Lung microvascular endothelial cell (primary cell): Measurements from ENCODE around the gene ARHGEF10L. TPM values are rescaled to one million over a fixed set of nuclear protein-coding genes. Genes with fewer than 3 reads are reported as not detected.

Source experiments
- DNase-seq, 2 donors: peaks; one replicate each; pipeline versions ENCODE4 v3.0.0 to v3.0.0-alpha.2; 2010; ENCODE audit warnings: low read depth in 2 of 2
- total RNA-seq: library from RNA; depleted of rRNA; stranded (reverse); fragments of >200 nt; gene quantifications from 2 replicates; pipeline ENCODE4 v1.2.1, GENCODE V29; 2014

The ARHGEF10L gene
- total RNA-seq, 1 donor from 2014 or later: 0.20 TPM

DNA sequence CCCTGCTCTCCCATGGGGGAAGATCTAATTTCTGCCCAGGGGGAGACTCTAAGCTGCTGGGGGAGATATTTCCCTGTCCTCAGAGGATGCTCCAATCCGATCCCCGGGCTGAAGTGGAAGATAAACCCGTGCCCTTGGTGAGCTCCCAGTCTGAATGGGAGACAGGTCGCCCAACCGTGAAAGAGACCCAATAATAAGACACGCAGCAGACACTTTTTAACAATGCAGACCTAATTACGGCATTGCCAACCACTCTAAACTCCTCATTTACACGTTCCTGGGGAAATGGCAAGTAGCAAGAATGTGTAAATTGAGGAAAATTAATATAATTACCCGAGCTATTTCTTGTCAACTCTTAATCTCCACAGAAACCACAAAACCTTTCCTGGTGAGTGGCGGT lies 166.9 kb downstream of the ARHGEF10L start:
- DNase-seq: no peak

DNA sequence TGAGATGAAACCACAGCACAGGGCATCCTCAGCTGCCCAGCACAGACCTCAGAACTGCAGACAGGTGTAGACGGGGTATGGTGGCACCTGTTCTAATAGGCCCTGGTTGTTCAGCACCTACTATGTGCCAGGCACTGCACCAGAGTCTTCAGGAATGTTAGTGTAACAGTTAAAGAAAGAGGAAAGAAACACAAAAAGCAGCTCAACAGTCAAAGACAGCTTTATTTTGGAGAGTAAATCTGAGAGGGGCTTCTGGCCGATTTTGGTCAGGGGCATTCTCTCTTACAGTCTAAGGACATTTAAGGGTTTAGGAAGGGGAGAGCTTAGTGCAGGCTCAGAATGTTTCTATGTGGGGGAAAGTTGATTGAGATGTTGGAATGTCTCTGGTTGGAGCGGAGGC lies 170.5 kb downstream of the ARHGEF10L start:
- no peak for DNase-seq

DNA sequence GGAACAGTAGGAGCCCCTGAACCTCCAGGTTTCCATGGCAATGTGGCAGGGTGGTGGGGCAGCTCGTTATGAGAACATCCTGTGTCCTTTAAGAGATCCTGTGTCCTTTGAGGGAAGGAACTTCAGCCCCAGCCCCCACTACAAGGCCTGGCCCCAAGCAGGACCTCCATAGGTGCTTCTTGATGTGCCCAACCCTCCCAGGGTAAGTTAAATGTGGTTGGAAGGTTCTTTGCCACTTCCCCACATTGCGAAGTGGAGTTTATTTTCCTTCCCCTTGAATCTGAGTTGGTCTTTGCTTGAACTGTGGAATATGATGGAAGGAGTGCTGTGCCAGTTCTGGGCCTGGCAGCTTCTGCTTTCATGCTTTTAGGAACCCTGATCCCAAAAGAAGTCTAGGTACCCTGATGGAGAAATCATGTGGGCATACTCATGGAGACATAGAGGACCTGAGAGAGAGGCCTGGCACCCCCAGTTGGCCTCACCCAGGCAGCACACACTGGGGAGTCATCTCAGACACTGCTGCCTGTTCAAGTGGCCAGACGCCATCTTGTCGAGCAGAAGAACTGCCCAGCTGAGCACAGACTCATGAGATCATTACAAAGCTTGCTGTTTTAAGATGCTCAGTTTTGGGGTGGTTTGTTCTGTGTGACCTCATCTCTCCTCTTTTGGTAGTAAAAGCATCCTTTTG lies 171.5 kb downstream of the ARHGEF10L start:
- DNase-seq: no peak

GRCh38 chr1:17711577-17711910 lies 172.0 kb downstream of the ARHGEF10L start:
- DNase-seq: no peak

- no peak for DNase-seq
Observed at GRCh38 chr1:17711941-17712340, 172.4 kb downstream of the ARHGEF10L start.

DNA sequence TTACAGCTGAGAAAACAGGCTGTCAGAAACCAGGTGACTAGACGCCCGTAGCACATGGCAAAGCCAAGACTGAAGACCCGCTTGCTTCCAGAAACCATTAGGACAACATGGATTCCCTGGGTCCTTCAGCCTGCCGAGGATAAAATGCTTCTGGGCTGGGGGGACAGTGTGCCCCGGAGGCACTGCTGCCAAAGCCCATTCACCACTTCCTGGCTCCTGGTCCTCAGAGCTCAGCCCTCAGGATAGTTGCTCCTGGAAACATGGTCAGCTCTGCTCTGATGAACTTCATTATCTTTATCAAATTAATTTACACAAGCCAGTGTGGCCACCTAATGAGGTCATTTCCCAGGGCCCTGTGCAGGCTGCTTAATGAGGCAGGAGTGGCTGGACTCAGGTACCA lies 174.5 kb downstream of the ARHGEF10L start:
- DNase-seq: no peak

DNA sequence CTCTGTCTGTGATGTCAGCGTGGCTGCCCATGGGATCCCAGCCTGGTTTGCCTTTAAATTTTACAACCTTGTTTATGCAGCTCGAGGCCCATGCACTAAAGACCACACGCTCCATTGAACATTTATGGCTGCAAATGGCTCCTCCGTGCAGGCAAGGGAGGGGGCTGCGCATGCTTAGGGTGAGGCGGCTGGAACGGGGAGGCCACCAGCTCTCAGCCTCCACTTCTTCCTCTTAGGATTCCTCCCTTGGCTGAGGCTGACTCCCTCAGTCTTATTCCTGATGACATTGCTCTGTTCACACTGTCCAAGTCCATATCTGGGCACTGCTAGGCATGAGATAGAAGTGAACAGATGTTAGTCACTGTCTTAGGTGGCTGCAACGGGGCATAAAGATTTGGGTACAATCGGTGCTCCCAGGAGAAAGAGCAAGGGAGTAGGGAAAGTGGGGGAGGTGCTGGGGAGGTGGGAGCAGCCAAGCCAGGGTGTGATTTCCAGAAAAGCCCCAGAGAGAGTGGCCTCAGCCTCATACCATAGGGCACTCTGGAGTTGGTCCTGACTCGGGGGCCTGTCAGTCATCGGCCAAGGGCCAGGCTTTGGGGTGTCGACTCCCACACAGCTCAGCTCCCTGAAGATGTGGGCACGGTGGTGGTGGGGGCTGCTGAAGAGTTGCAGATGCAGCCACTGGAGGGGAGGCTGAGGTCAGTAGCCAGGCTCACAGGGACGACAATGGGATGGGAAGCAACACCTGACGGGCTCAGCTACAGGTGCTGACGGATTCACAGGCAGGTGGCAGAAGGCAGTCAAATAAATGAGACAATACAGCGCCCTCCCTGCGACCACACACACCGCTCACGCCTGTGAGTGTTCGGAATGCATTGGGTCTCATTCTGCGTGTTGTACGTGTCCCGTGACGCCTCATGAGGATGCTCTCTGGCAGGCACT lies 178.4 kb downstream of the ARHGEF10L start:
- no peak for DNase-seq

DNA sequence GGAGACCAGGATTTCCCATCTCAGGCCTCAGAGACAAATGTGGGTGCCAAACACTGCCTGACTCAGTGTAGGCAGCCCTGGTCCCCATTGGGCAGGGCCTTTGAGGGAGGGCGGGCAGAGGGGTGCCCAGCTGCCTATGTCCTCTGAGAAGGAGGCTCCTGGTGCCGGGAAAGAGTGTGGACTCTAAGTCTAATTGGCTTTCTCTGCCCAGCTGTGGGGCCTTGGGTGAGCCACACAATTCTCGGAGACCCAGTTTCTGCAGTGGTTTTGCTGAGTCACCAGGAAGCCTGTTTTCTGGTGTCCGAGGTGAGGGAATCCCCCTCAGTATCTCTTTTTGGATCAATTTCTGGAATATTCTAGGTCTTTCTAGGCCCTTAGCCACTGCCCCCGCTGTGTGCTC lies 180.4 kb downstream of the ARHGEF10L start:
- DNase-seq: no peak

DNA sequence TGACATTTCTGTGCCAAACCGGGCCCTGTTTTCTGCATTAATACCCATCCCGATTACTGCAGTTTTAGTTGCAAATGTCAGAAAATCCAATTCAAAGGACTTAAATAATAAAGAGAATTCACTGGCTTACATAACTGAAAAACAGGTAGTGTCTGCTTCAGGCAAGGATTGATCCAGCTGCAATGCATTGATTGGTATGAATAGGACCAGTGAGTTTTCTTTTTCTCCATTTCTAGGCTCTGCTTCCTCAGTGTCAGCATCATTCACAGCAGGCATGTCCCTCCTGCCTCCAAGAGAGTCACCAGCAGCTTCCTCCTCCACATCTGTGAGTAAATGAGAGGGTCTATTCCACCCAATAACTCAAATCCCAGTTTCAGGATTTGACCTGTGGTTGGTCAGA lies 181.9 kb downstream of the ARHGEF10L start:
- no peak for DNase-seq

DNA sequence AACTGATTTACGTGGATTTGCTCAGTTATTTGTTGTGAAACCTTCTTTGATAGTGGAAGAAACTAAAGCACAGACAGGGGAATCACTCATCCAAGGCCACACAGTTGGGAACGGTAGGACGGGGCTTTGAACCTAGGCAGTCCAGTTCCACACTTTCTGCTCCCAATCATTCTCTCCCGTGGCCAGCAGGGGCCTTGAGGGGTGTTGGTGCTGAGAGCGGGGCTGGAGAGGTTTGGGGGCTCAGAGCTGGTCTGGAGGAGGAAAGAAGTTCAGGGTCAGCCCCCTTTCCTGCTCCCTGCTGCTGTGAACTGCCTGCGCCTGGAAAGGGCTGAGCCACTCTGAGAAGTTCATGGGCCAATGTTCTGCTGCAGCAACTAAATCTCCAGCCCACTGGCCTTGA lies 184.2 kb downstream of the ARHGEF10L start:
- DNase-seq: no peak

- no peak for DNase-seq
Observed at GRCh38 chr1:17724150-17724549, 184.7 kb downstream of the ARHGEF10L start.

DNA sequence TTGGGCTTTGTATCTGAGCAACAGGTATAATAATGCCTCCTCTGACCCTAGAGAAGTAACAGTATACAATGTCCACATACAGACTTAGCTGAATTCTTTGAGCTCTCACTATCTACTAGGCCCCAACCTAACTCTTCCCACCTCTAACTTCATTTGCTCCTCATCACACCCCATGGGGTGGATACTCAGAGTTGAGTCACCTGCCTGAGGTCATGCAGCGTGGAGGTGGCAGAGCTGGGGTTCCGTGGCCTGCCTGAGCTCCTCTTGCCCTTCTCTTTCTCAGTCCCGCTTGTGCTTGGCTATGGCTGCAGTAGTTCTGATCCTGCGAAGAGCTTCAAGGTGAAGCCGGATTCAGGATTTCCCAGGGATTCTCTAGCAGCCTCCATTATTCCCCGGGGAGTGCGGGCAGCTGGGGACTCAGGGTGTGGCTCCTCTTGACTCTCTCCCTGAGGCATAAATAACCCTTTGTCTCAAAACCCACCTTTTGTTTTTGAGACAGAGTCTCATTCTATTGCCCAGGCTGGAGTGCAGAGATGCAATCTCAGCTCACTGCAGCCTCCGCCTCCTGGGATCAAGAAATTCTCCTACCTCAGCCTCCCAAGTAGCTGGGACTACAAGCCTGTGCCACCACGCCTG lies 185.7 kb downstream of the ARHGEF10L start:
- no peak for DNase-seq

- DNase-seq: no peak
Observed at GRCh38 chr1:17725811-17726582, 186.5 kb downstream of the ARHGEF10L start.

DNA sequence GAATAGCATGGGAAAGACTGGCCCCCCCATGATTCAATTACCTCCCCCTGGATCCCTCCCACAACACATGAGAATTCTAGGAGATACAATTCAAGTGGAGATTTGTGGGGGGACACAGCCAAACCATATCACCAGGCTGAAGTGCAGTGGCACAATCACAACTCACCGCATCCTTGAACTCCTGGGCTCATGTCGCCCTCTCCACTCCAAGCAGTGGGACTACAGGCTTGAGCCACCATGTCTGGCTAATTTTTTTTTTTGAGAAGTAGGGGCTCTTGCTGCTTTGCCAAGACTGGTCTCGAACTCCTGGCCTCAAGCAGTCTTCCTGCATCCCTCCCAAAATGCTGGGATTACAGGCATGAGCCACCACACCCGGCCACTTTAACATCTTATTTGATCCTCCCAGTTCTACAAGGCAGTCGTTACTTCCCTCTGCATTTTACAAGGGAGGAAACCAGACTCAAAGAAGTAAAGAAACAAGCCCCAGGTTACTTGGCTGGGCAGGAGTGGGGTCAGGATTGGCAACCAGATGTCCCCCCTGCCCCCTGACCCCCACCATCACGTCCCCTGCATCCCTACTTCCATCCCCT lies 188.7 kb downstream of the ARHGEF10L start:
- DNase-seq: no peak

DNA sequence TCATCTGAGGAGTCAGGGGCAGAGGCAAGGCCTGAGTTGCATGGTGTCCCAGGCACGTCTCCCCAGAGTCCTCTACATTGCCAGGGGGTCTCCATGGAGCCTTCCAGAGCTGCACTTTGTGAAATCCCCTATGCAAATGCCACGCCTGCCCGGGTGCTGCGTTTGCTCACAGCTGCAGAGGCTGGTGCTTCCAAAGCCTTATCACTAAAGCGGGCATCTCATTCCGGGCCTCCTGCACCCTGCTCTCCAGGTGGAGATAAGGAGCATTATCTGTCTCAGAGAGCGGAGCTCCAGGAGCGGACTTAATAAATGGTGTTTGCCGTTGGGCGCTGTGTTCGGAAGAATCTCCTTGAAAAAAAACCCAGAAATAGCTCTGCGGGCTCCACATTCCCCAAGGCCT lies 189.8 kb downstream of the ARHGEF10L start:
- no peak for DNase-seq

GRCh38 chr1:17729909-17730308 lies 190.4 kb downstream of the ARHGEF10L start:
- DNase-seq: no peak

- DNase-seq: no peak
Observed at GRCh38 chr1:17731460-17731859, 192.0 kb downstream of the ARHGEF10L start.

- DNase-seq: no peak
Observed at GRCh38 chr1:17732475-17732874, 193.0 kb downstream of the ARHGEF10L start.

DNA sequence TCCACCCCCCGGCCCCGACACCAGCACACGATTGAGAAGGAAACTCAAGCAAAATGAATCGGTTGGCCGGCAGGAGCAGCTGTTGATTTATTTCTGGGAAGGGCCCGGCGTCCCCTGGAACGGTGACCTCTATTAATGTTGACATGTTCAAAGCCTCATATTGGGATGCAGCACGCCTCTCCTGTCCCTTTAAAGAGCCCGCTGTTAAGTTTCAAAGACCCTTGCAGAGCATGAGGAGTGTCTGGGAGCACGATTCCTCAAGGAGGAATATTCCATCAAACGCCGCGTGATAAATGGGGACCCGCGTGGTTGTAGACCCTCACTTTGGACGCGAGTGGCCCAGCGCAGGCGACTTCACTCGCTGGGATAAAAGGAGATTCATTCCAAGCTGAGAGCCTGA lies 194.2 kb downstream of the ARHGEF10L start:
- no peak for DNase-seq

GRCh38 chr1:17734609-17735008 lies 195.1 kb downstream of the ARHGEF10L start:
- no peak for DNase-seq

DNA sequence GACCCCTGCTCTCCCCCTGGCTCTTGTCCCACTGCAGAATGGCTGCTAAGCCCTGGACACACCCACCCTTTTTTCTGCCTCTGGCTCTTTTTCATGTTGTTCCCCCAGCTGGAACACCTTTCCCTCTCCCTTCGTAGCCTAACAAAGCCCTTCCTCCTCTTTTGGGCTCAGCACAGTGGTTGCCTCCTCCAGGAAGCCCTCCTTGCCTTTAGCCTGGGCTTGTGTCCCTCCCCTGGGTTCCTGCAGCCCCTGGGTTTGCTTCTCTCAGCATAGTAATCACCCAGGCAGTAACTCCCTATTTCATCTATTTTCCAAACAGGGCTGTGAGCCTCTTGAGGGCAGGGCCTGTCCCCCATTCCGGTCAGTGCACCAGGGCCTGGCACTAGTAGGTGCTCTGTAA lies 195.8 kb downstream of the ARHGEF10L start:
- no peak for DNase-seq
